Loucy (cell line): ENCODE measurements around the gene BCL7B.

Experiments used
- CTCF ChIP-seq: fragments of 200-600 bp; sonication (generic); conservative IDR thresholded peaks from 2 replicates; pipeline ENCODE4 v1.5.1; 2014; ENCODE audit warnings: mild to moderate bottlenecking, antibody characterized with exemption, low read length
- EZH2phosphoT487 ChIP-seq: fragments of 200-600 bp; IDR thresholded peaks from 2 replicates; pipeline ENCODE4 v1.6.1; 2018; ENCODE audit warnings: antibody characterized with exemption, mild to moderate bottlenecking, moderate library complexity, borderline replicate concordance

GRCh38 chr7:73537051-73537450 is 20.4 kb downstream of the BCL7B start:
- TF ChIP-seq CTCF (no peak), EZH2phosphoT487 (no peak)
